Testis (tissue), 2 donors: ENCODE data around the gene ACOX3.

Experiments used
- CTCF ChIP-seq, 3 experiments: fragments of 450-650 bp in 2 of 3; fragments of 200-600 bp in 1 of 3; sonication (generic) in 1 of 3; IDR thresholded peaks; one replicate each; pipeline ENCODE4 v1.5.1; 2016 to 2019; ENCODE audit warnings: antibody characterized with exemption in 3 of 3, mild to moderate bottlenecking in 2 of 3, moderate library complexity in 1 of 3
- POLR2A ChIP-seq: fragments of 450-650 bp; IDR thresholded peaks from one replicate; pipeline ENCODE4 v1.6.1; 2017; ENCODE audit warnings: antibody characterized with exemption, mild to moderate bottlenecking, moderate library complexity

GRCh38 chr4:8316911-8317351, 123.6 kb downstream of the ACOX3 start:
- no peak for TF ChIP-seq POLR2A
- TF ChIP-seq CTCF (IDR thresholded peaks at IDR 0.05): no peak
